Large intestine (tissue), 3 donors: Measurements from ENCODE around the gene HERPUD2. TPM values are rescaled to one million over a fixed set of nuclear protein-coding genes. Genes with fewer than 3 reads are reported as not detected.
"Not testable (repeated sequence)": the region's sequence is repeated elsewhere in the genome, so short reads cannot be mapped to it uniquely, and the experiment has no call there.

Experiments
- DNase-seq, 2 donors: peaks; one replicate each; pipeline versions ENCODE4 v3.0.0 to v3.0.0-alpha.2; 2013
- H3K27ac ChIP-seq: one replicate; pipeline ENCODE4 v1.5.1; 2013; ENCODE audit warnings: low read length
- H3K27me3 ChIP-seq: 2 replicates; pipeline ENCODE4 v1.6.1; 2013; ENCODE audit warnings: low read length; ENCODE audit not compliant: control insufficient read depth, insufficient read depth
- H3K36me3 ChIP-seq: 2 replicates; pipeline ENCODE4 v1.6.1; 2013; ENCODE audit warnings: low read length; ENCODE audit not compliant: control insufficient read depth, insufficient read depth
- H3K4me1 ChIP-seq: one replicate; pipeline ENCODE4 v1.6.1; 2013; ENCODE audit warnings: low read length; ENCODE audit not compliant: control insufficient read depth, insufficient read depth
- H3K4me3 ChIP-seq: one replicate; pipeline ENCODE4 v1.5.1; 2013; ENCODE audit warnings: low read length
- H3K9me3 ChIP-seq: one replicate; pipeline ENCODE4 v1.6.1; 2013; ENCODE audit warnings: mild to moderate bottlenecking, low read depth, low read length, moderate library complexity; ENCODE audit not compliant: control insufficient read depth
- WGBS: methylation state at CpG from one replicate; pipeline ENCODE4 v1.1.5; 2013; ENCODE audit warnings: low lambda C conversion rate; ENCODE audit not compliant: insufficient coverage; 5-methylcytosine and 5-hydroxymethylcytosine counted together
- polyA plus RNA-seq: library from polyadenylated mRNA; unstranded; fragments of 120-200 nt; gene quantifications from one replicate; pipeline ENCODE4 v1.2.1, GENCODE V29; 2013

The HERPUD2 gene
- polyA plus RNA-seq, 1 donor: 23.8 TPM

DNA sequence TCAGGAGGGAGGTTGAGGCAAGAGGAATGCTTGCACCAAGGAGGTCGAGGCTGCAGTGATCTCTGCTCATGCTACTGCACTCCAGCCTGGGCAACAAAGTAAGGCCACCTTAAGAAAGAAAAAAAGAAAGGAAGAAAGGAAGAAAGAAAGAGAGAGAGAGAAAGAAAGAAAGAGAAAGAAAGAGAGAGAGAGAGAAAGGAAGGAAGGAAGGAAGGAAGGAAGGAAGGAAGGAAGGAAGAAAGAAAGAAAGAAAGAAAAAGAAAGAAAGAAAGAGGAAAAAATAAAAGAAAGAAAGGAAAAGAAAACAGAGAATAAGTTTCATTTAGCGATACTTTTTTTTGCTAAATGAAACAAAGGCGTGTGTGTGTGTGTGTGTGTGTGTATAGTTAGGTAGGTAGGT is 110.4 kb downstream of the HERPUD2 start:
- H3K27ac ChIP-seq, H3K4me1 ChIP-seq, H3K9me3 ChIP-seq, H3K27me3 ChIP-seq, H3K36me3 ChIP-seq, DNase-seq, H3K4me3 ChIP-seq: not testable (repeated sequence)
- WGBS: 77% methylated on average over 3 of the region's 3 CpGs

Other genes with a start within 250 kb of the HERPUD2 start
- gene SEPTIN7, start 105.9 kb upstream of the HERPUD2 start, polyA plus RNA-seq: 258 TPM